ENCODE measurements around the gene TRIO.

The TRIO gene

DNA sequence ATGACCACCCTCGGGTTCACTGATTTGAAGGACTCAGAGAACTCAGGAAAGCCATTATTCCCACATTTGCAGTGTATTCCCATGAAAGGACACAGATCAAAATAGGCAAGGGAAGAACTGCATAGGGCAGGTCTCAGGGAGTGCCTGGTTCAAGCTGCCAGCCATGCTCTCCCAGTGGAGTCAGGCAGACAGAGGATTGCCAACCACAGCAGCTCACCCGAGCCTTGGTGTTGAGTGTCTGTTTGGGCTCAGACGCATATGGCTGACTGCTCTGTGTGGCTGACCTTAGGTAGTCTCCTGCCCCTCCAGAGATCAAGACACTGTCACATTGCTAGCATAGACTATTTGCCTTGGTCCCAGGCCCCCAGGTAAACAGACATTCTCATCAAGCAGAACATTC is 322.6 kb downstream of the TRIO start:
- POLR2A ChIA-PET = no interaction called here
- CTCF ChIA-PET = interaction anchor here (1.6 kb wide), 1 partner anchor 9 kb away, joined by 3 read pairs; no protein-coding TSS in a partner anchor
- TF ChIP-seq CTCF (IDR thresholded peaks at IDR 0.05; ENCODE audit: control extremely low read depth, extremely low read depth, low read depth, missing control alignments) = no peak
- DNase-seq (ENCODE audit: extremely low spot score) = no peak

GRCh38 chr5:14467251-14467650 is 324.1 kb downstream of the TRIO start:
- CTCF ChIA-PET = interaction anchor here (1.4 to 1.7 kb wide), 3 partner anchors 9 to 115 kb away, joined by 4 to 5 read pairs (median 4); no protein-coding TSS in a partner anchor
- no peak for TF ChIP-seq CTCF (IDR thresholded peaks at IDR 0.05; ENCODE audit: control extremely low read depth, extremely low read depth, low read depth, missing control alignments)
- no peak for DNase-seq (ENCODE audit: extremely low spot score)
- POLR2A ChIA-PET = no interaction called here

DNA sequence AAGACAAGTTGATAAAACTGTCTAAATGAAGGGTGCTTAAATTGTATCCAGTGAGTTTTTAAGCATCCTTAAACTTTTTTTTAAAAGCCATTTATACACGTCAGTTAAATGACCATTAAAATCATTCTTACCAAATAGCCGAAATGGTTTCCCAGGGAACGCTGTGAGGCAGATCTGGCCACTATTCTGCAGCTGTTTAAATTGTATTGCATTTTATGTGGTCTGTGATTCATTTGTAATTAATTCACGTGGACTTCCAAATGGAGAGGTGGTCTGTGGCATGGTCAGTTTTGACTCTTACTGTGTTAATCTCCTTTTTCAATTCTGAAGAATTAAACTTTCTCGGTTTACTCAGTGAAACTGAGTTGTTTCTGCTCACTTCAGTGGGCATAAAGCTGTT is 324.7 kb downstream of the TRIO start:
- POLR2A ChIA-PET = no interaction called here

GRCh38 chr5:14469551-14470377 is 326.6 kb downstream of the TRIO start:
- TF ChIP-seq CTCF (IDR thresholded peaks at IDR 0.05; ENCODE audit: control extremely low read depth, extremely low read depth, low read depth, missing control alignments) = no peak
- DNase-seq (ENCODE audit: extremely low spot score) = no peak
- CTCF ChIA-PET = interaction anchor here (0.9 to 1.5 kb wide), 4 partner anchors 19 to 68 kb away, joined by 3 to 4 read pairs (median 4); no protein-coding TSS in a partner anchor
- POLR2A ChIA-PET = no interaction called here

More for the DNA sequence above, 324.7 kb downstream of the TRIO start:
- DNase-seq (ENCODE audit: extremely low spot score) = no peak
- no peak for TF ChIP-seq CTCF (IDR thresholded peaks at IDR 0.05; ENCODE audit: control extremely low read depth, extremely low read depth, low read depth, missing control alignments)
- CTCF ChIA-PET = interaction anchor here (1.4 to 1.7 kb wide), 3 partner anchors 8 to 116 kb away, joined by 4 to 5 read pairs (median 4); no protein-coding TSS in a partner anchor

- ChIA-PET CTCF (interaction anchor here (1.1 to 2.0 kb wide), 3 partner anchors 9 to 178 kb away, joined by 3 to 8 read pairs (median 3); no protein-coding TSS in a partner anchor), POLR2A (no interaction called here)
- DNase-seq (ENCODE audit: extremely low spot score) = no peak
- TF ChIP-seq CTCF (IDR thresholded peaks at IDR 0.05; ENCODE audit: control extremely low read depth, extremely low read depth, low read depth, missing control alignments) = no peak
Measured at GRCh38 chr5:14471507-14471906, 328.4 kb downstream of the TRIO start.

- no peak for DNase-seq (ENCODE audit: extremely low spot score)
- ChIA-PET CTCF (no interaction called here), POLR2A (no interaction called here)
- no peak for TF ChIP-seq CTCF (IDR thresholded peaks at IDR 0.05; ENCODE audit: control extremely low read depth, extremely low read depth, low read depth, missing control alignments)
Measured at GRCh38 chr5:14472986-14473567, 329.9 kb downstream of the TRIO start.
